Epithelial cell of prostate (primary cell): ENCODE measurements around the gene PAK5.

ENCODE experiments used
- DNase-seq: peaks from one replicate; pipeline ENCODE4 v3.0.0-alpha.2; 2011; ENCODE audit warnings: low read depth, low spot score
- H3K27ac ChIP-seq: fragments of 450-650 bp; 2 replicates; pipeline ENCODE4 v1.5.1; 2017; ENCODE audit warnings: mild to moderate bottlenecking

Gene PAK5

DNA sequence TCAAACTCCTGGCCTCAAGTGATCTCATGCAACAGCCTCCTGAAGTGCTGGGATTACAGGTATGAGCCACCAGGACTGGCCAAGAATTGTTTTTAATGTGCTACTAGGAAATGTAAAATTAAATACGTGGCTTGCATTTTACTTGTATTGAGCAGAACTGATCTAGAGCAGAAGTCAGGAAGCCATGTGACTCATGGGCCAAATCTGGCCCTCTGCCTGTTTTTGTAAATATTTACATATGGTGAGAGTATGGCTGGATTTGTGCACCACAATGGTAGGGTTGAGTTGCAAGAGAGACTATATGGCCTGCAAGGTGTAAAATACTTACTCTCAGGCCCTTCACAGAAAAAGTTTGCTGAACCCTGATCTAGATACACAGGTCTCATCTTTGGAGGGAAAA lies 248.7 kb downstream of the PAK5 start:
- H3K27ac ChIP-seq = no peak overlapping the region
- peak; percentile 46 for DNase-seq

DNA sequence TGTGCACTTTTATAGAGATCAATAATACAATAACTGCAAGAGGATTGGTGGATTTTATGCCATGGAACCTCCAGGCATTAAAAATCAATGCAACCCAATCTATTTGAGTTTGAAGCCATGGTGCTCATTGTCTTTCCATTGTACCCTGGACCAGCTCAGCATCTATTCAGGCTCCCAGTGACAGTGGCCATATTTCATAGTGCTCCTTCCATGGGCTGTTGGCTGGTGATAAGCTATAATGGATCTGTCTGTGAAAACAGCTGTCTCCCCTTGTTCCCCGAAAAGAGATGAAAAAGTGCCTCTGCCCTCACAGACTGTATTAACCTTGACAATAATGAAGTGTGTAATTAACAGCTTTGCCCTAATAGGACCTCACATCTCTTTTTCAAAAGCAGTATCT lies 250.2 kb downstream of the PAK5 start:
- no peak overlapping the region for H3K27ac ChIP-seq
- DNase-seq = no peak

DNA sequence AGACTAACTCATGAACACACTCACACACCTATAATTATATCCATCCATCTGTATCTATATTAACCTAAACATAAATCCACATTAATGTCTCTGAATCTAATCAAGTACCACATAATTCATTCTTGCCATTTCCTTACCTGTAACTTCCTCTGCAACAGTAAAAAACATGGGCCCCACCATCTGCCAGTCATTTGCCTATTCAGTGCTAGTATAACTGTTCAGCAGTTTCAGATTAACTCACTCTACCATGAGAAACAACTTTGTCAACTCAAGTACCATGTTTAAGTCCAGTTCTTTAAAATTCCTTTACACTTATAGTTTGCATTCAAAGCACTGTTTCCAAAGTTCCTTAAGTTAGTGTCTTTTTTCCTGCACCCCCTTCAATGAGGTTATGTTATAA lies 255.7 kb downstream of the PAK5 start:
- no peak for DNase-seq
- H3K27ac ChIP-seq = no peak overlapping the region

DNA sequence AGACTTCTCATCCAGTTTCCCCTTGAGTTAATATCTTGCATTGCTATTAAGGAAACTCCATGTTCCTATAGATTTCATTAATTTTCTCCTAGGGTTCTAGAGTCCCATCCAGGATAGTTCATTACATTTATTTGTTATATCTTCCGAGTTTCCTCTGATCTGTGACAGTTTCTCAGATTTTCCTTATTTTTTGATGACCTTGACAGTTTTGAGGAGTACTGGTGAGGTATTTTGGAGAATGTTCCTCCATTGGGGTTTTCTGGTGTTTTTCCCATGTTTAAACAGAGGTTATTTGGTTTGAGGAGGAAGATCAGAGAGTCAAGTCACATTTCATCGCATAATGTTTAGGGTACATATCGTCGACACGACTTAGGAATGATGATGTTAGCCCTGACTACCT lies 256.7 kb downstream of the PAK5 start:
- H3K27ac ChIP-seq = no peak overlapping the region
- DNase-seq = no peak

DNA sequence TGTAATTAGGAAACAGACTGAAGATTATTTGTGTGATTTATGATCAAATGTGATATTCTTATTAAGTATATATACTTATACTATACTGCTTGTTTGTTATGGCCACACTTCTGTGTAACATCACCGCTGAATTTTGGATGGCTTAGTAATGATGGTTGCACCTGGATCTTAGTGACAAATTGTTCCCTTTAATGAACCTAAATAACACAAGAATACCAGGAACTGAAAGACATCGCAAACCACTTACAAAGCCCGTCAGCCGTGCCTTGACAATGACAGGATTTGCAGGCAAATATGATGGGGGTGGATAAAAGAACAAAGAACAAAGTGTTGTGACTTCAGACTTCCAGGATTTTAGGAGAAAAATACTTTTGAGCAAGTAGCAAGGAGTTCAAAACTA lies 257.4 kb downstream of the PAK5 start:
- no peak for DNase-seq
- no peak overlapping the region for H3K27ac ChIP-seq

DNA sequence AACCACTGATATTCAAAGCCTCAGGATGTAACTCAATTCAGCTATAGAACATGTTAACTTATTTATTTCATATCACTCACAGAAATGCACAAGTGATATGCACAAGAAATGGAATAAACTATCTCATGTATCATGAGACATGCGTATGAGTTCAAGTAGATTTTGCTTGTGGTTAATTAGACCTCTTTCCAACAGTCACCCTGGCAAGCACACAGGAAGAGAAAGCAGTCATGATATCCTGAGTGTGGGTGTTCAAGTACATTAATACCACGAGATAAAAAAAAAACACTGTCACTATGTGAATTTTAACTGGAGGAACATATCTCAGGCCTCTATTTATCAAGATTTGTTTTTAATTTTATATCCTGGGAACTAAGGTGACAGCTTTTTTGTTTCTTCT lies 260.3 kb downstream of the PAK5 start:
- H3K27ac ChIP-seq = no peak overlapping the region
- no peak for DNase-seq

DNA sequence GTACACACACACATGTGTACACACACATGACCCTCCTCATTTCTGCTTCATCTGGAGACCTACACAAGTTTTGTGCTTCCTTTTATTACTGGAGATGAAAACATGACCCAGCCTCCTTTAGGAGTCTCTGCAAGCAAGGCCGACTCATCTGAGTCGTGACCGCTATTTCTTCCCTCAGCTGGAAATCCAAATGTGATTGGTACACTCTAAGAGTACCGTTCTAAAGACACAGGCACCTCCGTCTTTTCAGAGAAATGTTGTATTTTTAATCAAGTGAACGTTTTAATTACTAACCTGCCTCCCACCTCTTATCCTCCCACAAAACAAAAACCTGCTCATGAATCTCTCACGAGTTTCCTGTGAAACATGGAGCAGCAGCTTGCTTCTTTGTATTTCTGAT lies 261.5 kb downstream of the PAK5 start:
- DNase-seq = no peak
- H3K27ac ChIP-seq = no peak overlapping the region

DNA sequence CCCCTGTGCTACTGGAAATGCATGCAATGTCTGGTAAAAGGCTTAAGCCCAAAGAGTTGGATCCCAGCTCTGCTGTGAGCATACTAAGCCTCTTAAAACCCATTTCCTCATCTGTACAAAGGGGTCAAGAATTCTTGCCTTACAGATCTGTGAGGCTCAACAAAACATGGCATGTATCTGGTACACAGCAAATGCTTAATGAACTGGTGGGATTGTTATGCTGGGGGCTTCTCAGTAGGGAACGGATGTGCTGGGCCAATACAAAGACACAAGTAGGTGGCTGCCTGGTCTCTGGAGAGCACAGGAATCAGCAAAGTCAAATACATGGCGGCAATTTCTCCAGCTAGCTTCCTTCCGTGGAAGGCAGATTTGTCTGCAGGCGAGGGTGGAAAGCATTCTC lies 262.2 kb downstream of the PAK5 start:
- DNase-seq = no peak
- H3K27ac ChIP-seq = no peak overlapping the region

DNA sequence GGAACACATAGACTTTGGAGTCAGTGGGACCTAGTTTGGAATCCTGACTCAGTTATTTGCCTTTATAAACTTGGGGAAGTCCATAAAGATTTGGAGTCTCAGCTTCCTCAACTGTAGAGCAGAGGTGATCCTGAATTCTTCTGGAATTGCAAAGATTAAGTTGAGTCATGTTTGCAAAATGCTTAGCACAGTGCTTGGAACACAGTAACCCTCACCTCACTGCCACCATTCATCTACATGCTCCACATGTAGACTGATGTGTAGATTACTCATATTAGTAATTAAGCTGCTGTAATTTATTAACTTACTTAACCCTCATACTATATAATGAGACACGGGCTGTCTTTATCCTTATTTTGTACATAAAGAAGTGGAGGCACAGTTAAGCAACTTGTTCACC lies 263.0 kb downstream of the PAK5 start:
- DNase-seq = no peak
- no peak overlapping the region for H3K27ac ChIP-seq

DNA sequence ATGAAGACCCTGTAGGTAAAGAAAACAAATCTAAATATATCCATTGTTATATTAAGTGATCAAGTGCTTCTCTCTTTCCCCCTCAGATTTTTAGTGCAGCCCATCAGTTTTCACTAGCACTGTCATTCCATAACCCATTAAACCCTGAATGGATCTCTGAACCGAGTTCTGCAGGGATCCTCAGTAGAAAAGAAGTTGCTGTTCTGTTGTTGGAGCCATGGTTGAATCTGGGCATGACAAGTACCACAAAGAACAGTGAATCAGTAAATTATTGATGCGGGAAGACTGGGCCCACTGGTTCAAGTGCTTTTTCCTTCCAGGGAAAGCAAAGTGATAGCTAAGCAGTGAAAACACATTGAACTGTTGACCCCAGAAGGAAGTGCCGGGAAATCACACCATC lies 264.1 kb downstream of the PAK5 start:
- no peak for DNase-seq
- no peak overlapping the region for H3K27ac ChIP-seq

DNA sequence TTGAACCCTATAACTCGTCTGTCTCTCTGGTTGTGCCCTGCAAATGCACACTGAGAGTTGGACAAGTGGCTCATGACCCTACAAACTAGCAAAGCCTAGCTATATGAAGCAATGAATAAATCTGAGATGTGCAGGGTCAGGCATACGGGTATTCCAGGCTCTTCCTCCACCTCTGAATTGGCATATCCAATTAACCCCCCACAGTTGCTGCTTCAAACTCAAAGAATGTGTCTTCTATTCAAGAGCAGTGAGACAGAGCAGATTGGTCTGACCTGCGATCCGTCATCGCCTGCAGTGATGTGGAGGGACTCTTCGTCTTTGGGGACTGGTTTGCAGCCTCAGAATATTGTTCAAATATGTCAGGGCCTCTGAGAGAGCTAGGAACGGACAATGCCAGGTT lies 264.7 kb downstream of the PAK5 start:
- no peak for DNase-seq
- H3K27ac ChIP-seq = no peak overlapping the region

DNA sequence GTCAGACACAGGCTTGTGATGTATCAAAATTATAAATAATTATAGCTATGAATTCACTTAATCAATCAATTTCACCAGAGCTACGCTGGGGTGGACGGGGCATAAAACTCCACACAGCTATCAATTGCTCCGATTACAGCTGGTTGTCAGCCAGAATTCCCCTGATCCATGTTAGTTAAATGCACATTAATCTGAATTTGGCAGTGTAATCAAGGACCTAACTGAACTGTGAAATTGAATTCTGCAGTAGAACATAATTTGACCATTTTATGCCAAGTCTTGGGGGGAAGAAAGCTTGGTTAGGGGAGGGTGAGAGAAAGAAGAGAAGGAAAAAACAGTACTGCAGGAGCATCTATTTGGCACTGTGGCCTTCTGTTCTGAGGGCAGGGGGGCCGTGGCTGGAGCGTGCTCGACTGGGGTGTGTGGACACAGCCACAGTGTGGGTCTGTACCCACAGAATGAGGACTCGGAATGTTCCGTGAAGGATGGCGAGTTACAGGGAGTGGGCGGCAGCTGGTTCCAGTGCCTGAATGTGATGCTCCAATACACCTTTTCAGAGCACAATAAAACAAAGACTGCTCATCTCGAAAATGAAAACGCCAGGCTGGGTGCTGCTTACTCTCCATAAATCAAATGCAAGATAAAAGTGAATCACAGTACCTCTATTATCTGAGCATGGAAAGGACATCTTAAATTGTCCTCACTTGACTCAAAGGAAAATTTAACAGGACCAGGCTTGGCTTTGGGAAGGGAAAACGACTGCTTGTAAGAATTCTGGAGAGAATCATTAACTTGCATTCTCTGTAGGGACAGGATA lies 265.3 kb downstream of the PAK5 start:
- no peak overlapping the region for H3K27ac ChIP-seq
- no peak for DNase-seq

DNA sequence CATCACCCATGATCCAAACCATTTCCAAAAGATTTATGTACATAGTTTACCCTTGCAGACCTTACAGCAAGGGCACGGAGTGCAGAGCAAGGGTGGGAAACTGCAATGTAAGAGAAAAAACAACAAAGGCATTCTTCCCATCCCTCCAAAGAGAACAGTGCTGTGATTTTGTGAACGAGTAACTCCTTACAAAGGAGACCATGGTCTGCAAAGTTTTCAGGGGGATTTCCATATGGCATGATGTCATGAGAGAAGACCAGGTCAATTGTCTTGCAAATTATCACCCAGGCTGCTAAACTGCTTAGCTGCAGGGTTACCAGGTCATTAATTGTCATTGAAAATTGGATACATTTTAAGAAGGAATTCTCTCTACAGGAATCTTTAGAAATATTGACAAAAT lies 266.2 kb downstream of the PAK5 start:
- no peak overlapping the region for H3K27ac ChIP-seq
- DNase-seq = no peak

DNA sequence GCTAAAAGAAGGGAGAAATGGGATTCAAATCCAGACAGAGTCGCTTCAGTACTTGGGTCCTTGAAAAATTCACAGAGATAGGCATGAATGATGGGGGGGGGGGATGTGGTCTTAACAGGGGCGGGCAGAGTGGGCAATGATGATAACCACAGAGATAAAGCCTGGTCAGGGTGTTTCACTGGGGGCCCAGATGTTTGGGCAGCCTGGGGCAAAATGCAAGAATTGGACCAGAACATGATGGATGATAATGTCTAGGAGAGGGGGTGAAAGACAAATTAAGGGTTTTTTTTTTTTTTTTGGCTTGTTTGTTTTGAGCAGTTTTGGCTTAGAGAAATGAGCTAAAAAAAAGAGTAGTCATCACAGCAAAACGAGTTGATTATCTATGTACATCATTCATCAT lies 267.1 kb downstream of the PAK5 start:
- H3K27ac ChIP-seq = no peak overlapping the region
- no peak for DNase-seq

DNA sequence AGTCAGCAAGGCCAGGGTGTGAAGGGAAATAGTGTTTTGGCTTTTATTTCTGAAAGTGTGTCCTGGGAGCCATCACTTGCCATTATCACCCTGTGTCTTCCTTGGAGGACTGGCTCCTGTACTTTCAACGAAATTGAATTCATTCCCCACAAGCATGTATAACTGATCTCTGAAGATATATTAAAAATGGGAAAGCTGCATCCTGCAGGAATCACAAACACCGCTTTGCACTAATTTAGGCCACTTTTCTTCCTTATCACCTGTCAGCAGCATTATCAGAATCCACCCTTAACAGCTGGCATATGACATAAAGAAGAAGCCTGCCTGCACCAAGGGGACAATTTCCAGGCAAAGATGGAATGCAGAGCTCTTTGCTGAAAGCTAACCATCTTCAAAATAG lies 268.3 kb downstream of the PAK5 start:
- no peak overlapping the region for H3K27ac ChIP-seq
- DNase-seq = no peak

DNA sequence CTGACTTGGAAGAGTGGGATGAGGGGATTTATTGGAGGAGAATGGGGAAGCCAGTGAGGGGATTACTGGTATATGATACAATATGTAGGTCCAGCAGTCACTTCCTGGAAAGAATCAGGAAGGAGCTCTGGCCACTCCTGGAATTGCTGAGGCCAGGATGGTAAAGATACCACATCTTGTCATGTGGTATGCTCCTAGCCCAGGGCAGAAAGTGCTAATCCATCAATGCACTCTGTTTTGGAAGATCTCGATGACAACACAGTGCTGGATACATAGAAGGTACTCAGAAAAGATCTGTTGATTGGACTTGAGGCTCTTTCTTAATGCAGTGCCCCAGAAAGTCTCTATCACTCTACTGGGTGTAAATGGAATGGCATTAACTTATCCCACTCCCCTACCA lies 271.9 kb downstream of the PAK5 start:
- no peak overlapping the region for H3K27ac ChIP-seq
- no peak for DNase-seq

DNA sequence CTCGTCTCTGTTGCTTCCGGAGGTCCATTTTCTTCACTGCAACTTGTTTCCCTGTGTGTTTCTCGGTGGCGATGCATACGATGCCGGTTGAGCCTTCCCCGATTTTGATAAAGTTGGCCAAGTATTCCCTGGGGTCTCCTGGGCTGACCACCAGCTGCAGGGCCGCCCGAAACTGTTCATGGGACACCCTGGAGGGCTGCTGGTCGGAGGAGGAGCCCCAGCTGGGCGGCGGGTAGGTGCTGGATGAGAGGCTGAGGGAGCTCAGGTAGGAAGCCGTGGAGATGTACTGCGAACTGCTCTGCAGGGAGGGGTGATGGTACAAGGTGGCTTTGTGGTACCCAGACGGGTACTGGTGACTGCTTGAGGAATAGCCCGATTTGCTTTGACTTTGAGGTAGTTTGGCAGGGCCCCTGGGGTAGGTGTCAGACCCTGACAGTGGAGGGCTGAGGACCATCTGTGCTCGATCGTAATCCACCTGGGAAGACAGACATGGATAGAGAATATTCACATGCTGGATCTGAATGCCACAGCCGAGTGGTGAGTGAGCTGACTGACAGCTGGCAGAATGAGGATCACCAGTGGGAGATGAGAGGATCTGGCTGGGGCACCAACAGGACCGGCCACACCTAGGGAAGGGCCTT lies 272.8 kb downstream of the PAK5 start:
- DNase-seq = no peak
- H3K27ac ChIP-seq = no peak overlapping the region

DNA sequence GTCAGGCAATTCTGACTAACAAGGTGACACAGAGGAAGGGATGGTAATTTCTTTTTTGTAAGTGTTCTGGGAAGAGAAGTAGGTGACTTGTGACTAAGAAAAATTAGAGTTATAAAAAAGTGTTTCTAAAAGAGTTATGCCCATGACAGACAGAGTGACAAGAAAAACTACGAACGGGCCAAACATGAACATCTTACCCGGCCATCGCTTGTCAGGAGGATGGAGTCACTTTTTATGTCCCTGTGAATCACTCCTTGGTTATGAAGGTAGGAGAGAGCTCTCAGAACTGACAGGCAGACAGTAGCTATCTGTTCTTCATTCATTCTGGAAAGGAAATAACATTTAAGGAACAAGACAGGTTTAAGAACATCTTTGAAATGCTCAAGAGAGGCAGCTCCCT lies 281.5 kb downstream of the PAK5 start:
- DNase-seq = no peak
- no peak overlapping the region for H3K27ac ChIP-seq

DNA sequence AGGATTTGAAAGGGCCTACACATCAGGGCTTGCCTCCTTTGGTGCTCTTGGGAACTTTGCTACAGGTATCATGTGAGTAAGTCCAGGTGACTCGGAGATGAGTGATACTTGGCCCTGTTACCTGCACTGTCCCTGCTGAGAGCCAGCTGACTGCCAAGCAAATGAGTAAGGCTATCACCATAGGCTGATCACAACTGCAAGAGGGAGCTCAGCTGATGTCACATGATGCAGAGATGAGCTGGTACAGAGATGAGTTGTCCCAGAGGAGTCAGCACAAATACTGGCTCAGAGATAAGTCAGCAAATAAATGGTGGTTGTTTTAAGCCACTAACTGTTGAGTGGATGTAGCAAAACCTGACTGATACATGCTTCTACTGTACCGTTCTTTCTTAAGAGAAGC lies 283.1 kb downstream of the PAK5 start:
- peak; percentile 97 for DNase-seq
- peak overlapping the region; percentile 48 for H3K27ac ChIP-seq

DNA sequence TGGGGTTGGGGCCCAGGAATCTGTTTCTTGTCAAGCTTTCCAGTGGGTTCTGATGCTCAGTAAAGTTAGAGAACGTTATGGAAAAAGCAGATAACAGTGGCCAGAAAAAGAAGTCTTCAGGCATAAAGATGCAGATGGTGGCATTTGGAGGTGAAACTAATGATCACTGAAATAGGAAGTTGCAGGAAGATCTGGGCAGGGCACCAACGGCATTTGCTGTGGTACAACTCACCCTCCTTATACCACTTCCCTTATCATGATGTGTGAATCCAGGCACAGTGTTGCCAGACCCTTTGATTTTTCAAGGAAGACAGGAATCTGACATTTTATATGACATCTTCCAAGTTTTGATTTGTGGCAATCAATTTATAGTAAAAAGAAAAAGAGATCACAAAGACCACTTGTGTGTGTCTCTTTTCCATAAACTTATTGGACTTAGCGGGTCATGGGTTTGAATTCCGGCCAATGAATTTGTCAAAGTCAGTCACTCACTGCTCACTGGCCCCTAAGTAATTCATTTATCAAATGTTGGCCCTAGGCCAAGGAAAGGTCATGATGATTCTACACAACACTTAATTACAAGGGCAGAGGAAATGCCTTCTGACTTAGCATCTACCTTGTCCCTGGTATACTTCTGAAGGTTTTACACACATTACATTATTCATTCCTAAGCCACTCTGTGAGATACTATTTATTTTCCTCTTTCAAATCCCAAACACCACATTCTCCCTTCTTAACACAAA lies 286.9 kb downstream of the PAK5 start:
- no peak for DNase-seq
- no peak overlapping the region for H3K27ac ChIP-seq

DNA sequence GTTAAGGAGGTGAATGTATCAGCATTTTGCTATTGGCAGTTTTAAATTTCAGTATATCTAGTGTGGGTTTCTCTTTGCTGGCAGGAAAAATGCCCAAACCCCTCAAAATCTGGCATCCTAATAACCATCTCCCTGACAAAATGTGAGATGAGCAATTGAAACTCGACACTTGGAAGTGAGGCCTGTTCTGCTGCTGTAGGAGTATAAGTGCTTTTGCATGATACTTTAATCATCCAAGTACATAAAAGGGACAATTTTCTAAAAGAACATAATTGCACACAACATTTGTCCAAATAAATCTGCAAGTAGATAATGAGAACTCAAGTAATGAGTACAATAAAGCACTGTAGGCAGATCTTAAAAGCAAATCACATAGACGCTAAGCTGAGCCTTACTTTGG lies 288.0 kb downstream of the PAK5 start:
- no peak for DNase-seq
- H3K27ac ChIP-seq = no peak overlapping the region
